KMS-11 (cell line): Measurements from ENCODE around the gene OR52E4.
A peak's percentile ranks its signal among the peaks of the same experiment; 100 is the strongest.

Experiments
- H2AFZ ChIP-seq: fragments of 200-600 bp; sonication (generic); 2 replicates; pipeline ENCODE4 v1.6.1; 2016; ENCODE audit warnings: antibody characterized with exemption, mixed run types, low read depth
- H3K27ac ChIP-seq: fragments of 200-600 bp; sonication (generic); 2 replicates; pipeline ENCODE4 v1.6.1; 2016; ENCODE audit warnings: mild to moderate bottlenecking, mixed run types
- H3K27me3 ChIP-seq: fragments of 200-600 bp; sonication (generic); 2 replicates; pipeline ENCODE4 v1.6.1; 2017; ENCODE audit warnings: mild to moderate bottlenecking, low read depth, mixed run types, moderate library complexity; ENCODE audit not compliant: insufficient read depth
- H3K36me3 ChIP-seq: fragments of 200-600 bp; sonication (generic); 2 replicates; pipeline ENCODE4 v1.6.1; 2017; ENCODE audit warnings: mild to moderate bottlenecking, mixed run types; ENCODE audit not compliant: insufficient read depth
- H3K4me1 ChIP-seq: fragments of 200-600 bp; sonication (generic); 2 replicates; pipeline ENCODE4 v1.6.1; 2016; ENCODE audit warnings: mild to moderate bottlenecking, low read depth, mixed run types; ENCODE audit not compliant: poor library complexity, severe bottlenecking
- H3K4me2 ChIP-seq: fragments of 200-600 bp; sonication (generic); 2 replicates; pipeline ENCODE4 v1.7.0; 2016; ENCODE audit warnings: mild to moderate bottlenecking, mixed run types
- H3K4me3 ChIP-seq: fragments of 200-600 bp; sonication (generic); IDR thresholded peaks from 2 replicates; pipeline ENCODE4 v1.6.1; 2017; ENCODE audit warnings: low read depth, low read length, mixed read lengths; ENCODE audit not compliant: insufficient read depth
- H3K79me2 ChIP-seq: fragments of 200-600 bp; sonication (generic); 2 replicates; pipeline ENCODE4 v1.6.1; 2016; ENCODE audit warnings: low read depth, mixed run types; ENCODE audit not compliant: insufficient read depth
- H3K9ac ChIP-seq: fragments of 200-600 bp; sonication (generic); 2 replicates; pipeline ENCODE4 v1.6.1; 2016; ENCODE audit warnings: mild to moderate bottlenecking, mixed run types
- H4K20me1 ChIP-seq: fragments of 200-600 bp; sonication (generic); 2 replicates; pipeline ENCODE4 v1.6.1; 2016; ENCODE audit warnings: mild to moderate bottlenecking, mixed run types; ENCODE audit not compliant: insufficient read depth
- TF ChIP-seq, protein P1 (sequence below): fragments of 200-600 bp; sonication (generic); conservative IDR thresholded peaks from 2 replicates; pipeline ENCODE4 v1.6.1; 2017; ENCODE audit warnings: low read depth, mild to moderate bottlenecking, antibody characterized with exemption, low read length, moderate library complexity, mixed read lengths

OR52E4 gene

DNA sequence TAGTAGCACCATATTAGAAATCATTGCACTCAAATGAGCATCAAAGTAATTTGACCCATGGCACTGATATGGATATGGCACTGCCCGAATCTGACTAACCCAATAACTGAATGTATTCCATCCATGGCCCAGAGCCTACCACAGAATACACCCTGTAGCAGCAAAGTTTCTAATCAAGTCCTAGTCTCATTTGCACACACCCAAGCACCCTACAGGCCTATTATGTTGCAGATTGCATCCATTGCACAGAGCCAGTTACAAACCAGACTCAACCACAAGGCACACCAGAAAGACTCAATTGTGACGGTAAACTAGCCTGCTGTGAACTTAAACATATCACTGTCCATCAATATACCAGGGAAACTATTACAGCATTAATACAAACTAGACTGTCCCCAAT is 19.1 kb downstream of the OR52E4 start:
- Histone ChIP-seq H2AFZ (no peak overlapping the region), H3K27ac (no peak overlapping the region), H3K4me2 (no peak overlapping the region), H3K4me3 (no peak overlapping the region), H3K4me1 (no peaks in the 10 kb centered on the region), H3K9ac (no peak overlapping the region), H3K36me3 (no peaks in the 10 kb centered on the region), H3K79me2 (no peaks in the 10 kb centered on the region), H3K27me3 (no peaks in the 10 kb centered on the region), H4K20me1 (no peaks in the 10 kb centered on the region)
- TF ChIP-seq, protein P1, sequence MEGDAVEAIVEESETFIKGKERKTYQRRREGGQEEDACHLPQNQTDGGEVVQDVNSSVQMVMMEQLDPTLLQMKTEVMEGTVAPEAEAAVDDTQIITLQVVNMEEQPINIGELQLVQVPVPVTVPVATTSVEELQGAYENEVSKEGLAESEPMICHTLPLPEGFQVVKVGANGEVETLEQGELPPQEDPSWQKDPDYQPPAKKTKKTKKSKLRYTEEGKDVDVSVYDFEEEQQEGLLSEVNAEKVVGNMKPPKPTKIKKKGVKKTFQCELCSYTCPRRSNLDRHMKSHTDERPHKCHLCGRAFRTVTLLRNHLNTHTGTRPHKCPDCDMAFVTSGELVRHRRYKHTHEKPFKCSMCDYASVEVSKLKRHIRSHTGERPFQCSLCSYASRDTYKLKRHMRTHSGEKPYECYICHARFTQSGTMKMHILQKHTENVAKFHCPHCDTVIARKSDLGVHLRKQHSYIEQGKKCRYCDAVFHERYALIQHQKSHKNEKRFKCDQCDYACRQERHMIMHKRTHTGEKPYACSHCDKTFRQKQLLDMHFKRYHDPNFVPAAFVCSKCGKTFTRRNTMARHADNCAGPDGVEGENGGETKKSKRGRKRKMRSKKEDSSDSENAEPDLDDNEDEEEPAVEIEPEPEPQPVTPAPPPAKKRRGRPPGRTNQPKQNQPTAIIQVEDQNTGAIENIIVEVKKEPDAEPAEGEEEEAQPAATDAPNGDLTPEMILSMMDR = no peak

DNA sequence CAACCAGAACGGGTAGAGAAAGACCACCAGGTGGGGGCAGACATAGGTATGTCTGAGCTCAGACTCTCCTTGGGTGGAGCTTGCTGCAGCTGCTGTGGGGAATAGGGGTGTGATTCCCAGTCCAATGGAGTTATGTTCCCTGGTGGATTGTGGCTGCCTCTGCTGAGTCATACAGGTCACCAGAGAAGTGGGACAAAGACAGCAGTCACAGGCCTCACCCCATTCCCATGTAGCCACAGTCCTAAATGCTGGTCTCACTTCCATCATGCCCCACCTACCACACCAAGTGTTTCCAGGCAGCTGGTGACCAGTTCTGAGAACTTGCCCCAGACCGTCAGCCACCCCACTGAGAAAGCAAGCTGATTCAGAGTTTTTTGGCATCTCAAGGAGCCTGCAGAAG is 30.1 kb downstream of the OR52E4 start:
- Histone ChIP-seq H4K20me1 (no peaks in the 10 kb centered on the region), H3K79me2 (no peaks in the 10 kb centered on the region), H3K4me2 (no peak overlapping the region), H3K27me3 (no peaks in the 10 kb centered on the region), H3K4me1 (no peaks in the 10 kb centered on the region), H3K9ac (no peak overlapping the region), H3K36me3 (no peaks in the 10 kb centered on the region), H2AFZ (no peak overlapping the region), H3K27ac (no peak overlapping the region), H3K4me3 (no peak overlapping the region)
- TF ChIP-seq, protein P1 = no peak

DNA sequence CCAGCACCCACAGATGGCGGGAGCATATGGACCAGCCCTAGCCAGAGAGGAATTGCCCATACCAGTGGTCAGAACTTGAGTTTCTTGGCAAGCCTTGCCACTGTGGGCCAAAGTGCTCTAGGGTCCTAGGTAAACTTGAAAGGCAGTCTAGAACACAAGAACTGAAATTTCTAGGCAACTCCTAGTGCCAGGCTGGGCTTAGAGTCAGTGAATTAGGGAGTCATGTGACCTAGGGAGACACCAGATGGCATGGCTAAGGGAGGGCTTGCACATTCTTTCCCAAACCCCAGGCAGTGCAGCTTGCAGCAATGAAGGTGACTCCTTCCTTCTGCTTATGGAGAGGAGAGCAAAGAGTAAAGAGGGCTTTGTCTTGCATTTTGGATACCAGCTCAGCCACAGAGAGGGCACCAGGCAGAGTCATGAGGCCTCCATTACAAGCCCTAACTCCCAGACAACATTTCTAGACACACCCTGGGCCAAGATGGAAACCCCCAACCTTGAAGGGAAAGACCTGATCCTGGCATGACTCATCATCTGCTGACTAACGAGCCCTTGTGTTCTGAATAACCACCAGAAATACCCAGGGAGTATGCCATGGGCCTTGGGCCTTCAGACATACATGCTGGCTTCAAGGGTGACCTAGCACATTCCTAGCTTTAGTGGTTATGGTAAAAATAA is 42.5 kb downstream of the OR52E4 start:
- H3K27me3 ChIP-seq = no peaks in the 10 kb centered on the region
- H3K4me3 ChIP-seq = no peak overlapping the region
- no peak overlapping the region for H3K9ac ChIP-seq
- H3K79me2 ChIP-seq = no peaks in the 10 kb centered on the region
- TF ChIP-seq, protein P1 = no peak
- no peaks in the 10 kb centered on the region for H3K36me3 ChIP-seq
- peak overlapping the region; percentile 38; the same call in 1 of the 2 replicates for H2AFZ ChIP-seq
- peaks cover 8% of the 10 kb centered on the region for H3K4me1 ChIP-seq
- no peak overlapping the region; the same call in 1 of the 2 replicates for H3K27ac ChIP-seq
- H3K4me2 ChIP-seq = no peak overlapping the region
- H4K20me1 ChIP-seq = no peaks in the 10 kb centered on the region

DNA sequence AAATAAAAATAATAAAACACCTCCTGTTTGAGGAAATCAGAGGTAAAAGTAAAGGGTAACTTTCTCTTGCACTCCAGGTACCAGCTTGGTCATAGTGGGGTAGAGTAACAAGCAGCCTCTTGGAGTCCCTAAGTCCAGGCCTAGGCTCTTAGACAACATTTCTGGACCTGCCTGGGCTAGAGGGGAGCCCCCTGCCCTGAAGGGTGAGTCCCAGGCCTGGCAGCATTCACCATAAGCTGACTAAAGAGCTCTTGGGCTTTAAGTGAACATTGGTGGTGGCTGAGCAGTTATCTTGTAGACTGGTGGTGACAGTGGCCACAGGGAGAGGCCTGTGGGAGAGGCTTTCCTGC is 43.0 kb downstream of the OR52E4 start:
- Histone ChIP-seq H3K4me1 (peaks cover 8% of the 10 kb centered on the region), H4K20me1 (no peaks in the 10 kb centered on the region), H2AFZ (peak overlapping the region; percentile 38; the same call in 1 of the 2 replicates), H3K79me2 (no peaks in the 10 kb centered on the region), H3K9ac (no peak overlapping the region), H3K4me2 (no peak overlapping the region), H3K4me3 (no peak overlapping the region), H3K27me3 (no peaks in the 10 kb centered on the region), H3K27ac (no peak overlapping the region), H3K36me3 (no peaks in the 10 kb centered on the region)
- TF ChIP-seq, protein P1 = no peak
